Activated CD4-positive, alpha-beta T cell treated with anti-CD3 and anti-CD28 coated beads for 48 hours (primary cell): Measurements from ENCODE around the gene DCPS.
"Not testable (repeated sequence)": the region's sequence is repeated elsewhere in the genome, so short reads cannot be mapped to it uniquely, and the experiment has no call there.

Experiments used
- DNase-seq: peaks from one replicate; pipeline ENCODE4 v3.0.0-alpha.2; 2020

The DCPS gene

DNA sequence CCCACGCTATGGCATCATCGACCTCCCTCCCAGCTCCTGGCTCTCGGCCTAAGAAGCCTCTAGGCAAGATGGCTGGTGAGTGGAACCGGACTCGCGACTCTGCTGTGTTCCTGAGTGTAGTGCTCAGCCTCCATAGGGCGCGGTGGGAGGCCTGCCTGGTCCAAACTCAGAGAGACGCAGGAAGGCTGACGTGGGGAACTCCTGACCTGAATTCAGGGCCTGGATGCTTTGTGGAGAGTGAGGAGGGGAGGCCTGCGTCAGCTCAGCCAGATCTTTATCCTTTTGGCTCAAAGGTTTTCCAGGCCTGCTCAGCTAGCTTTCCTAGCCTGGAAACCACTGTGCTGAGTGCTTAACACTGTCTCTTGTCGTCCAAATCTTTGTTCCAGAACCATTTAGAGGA lies 13.0 kb upstream of the DCPS start:
- DNase-seq = no peak

DNA sequence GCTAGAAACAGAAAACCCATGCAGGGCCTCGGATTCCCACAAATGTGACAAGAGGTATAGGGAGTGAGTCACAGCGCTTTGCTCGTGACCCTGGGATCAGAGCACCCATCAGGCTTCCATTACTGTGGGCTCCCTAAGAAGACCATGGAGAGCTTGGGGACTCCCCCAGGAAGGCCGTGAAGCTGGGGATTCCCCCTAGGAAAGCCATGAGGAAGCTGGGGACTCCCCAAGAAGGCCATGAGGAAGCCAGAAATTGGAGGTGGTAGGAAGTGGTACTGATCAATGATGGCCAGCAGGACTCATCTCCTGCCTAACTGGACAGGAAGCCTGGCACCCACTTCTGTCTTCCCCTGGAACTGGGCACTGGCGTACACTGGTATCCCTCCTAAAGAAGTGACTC lies 10.1 kb upstream of the DCPS start:
- no peak for DNase-seq

DNA sequence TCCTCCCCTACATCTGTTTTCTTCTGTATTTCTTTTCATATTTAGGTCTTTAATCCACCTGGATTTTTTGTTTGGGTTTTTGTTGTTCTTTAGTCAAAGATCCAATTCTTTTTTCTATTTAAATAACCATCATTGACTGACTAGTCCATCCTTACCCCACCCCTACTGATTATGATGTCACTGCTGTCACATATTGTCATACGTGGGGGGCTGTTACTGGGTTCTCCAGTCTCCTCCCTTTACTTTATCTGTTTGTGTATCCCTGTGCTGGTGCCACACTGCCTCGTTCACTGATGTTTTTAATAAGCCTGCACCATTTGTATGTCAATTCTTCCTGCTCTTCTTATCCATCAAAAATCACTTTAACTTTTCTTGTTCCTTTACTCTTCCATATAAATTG lies 6.9 kb upstream of the DCPS start:
- DNase-seq = no peak

DNA sequence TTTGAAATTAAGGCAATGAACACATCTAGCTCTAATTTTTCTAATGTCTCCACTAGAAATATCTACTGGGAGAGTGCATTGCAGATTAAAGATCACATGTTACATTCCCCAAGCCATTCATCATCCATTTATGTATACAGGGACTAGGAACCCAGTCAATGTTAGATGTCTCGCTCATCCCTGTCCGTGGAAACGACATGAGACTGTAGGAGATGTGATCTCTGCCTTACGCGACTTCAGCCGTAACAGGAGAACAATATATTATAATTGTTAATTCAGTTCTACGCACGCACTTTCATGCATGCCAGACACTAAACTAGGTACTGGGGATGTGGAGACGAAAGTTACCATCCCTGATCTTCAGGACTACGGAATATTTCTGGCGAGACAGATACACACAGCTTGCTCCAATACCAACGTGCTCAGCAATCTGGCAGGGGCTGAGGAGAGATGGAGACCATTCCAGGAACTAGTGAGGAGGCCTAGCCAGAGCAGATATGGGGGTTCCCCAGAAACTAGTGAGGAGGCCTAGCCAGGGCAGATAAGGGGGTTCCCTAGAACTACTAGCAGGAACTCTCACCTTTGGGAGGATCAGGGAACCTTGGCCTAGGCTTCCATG lies 706 bp downstream of the DCPS start:
- DNase-seq = no peak

DNA sequence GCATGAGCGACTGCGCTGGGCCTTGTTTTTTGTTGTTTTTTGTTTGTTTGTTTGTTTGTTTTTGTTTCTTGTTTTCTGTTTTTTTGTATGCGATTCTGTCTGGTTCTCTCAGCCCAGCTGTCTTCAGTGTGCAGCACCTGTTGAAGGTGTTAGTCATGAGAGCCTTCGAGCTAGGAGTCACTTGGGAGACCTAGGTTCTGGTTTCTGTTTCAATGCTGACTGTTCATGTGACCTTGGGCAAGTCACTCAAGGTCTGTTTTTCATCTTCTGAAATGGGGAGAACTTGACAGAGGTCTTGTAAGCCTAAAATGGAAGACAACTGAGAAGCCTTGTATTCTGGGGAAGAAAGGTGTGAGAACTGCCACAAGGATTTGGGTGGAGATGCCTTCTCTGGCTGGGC lies 1.8 kb downstream of the DCPS start:
- no peak for DNase-seq

DNA sequence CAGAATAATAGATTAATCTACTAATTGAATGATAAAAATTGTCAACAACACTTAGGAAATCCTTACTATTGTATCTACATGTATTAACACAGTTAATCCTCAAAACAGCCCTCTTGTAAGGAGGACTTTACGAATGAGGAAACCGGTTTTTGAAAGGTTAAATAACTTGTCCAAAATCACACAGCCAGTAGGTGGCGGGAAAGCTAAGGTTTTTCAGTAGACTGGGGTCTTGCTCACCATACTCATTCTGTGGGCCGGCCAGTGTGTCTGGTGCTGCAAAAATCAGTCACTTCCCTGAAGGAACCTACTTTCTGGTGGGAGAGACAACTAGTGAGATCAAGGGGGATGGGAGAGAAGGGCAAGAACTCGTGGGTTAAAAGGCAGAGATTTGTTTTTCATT lies 3.8 kb downstream of the DCPS start:
- DNase-seq = peak; percentile 39

DNA sequence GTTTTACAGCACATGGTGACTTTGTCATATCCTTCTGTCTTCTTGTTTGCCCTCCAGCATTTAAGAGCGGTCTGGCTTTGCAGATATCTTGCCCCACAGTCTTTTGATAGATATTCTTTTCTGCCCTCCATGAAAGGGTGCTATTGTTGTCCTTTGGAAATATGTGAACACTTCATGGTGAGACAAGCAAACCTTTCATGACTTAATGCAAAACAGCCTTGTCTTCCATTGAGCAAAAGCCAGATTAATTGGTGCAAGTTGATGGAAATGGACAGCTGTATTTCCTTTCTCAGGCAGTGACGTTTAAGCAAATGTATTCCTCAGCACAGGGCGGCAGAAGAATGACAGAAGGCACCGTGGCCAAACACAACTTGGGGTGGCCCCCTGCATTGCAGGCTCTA lies 4.4 kb downstream of the DCPS start:
- DNase-seq = no peak

DNA sequence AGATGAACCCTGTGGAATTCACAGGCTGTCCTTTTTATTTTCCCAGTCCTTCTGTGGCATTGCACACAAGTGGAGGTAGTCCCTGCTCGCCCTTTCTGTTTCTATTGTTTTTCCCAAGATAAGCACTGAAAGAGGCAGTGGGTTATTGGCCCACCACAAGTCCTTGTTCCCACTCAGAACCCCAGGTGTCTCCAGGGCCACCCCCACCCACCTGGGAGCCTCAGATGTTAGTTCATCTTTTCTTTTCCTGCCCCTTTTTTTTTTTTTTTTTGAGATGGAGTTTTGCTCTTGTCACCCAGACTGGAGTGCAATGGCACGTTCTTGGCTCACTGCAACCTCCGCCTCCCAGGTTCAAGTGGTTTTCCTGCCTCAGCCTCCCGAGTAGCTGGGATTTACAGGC lies 4.9 kb downstream of the DCPS start:
- DNase-seq = not testable (repeated sequence)

DNA sequence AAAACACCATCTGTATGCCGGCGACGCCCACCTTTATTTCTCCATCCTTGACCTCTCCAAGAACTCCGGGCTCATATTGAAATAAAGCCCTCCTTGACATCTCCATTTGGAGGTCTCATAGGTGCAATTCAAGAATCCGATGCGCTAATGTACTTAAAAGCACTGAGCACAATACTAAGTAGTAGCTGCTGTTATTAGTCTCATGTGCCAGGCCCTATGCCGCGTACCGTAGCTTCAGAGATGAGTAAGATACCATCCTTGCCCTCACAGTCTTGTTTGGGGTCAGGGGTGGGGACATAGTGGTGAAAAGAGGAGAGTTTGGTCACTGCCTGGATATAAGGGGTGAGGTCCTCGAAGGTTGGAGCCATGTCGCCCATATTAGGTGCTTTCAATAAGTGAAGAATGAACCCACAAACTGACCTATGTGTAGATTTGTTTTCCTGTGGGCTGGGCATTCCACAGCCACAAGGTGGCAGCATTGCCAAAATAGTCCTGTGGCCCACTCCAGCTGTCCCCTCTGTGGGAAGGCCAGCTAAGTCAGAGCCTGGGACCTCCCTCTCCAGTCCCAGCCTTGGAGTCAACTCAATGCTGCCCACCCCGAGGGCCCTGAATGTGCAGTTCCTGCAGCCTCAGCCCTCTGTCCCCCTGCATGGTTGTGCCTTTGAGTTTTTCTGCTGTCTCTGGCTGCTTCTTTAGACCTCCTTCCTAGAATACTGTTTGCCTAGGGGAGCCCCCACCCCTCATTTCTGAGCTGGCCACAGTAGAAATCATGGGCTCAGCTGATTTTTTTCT lies 6.5 kb downstream of the DCPS start:
- DNase-seq = peak; percentile 71

DNA sequence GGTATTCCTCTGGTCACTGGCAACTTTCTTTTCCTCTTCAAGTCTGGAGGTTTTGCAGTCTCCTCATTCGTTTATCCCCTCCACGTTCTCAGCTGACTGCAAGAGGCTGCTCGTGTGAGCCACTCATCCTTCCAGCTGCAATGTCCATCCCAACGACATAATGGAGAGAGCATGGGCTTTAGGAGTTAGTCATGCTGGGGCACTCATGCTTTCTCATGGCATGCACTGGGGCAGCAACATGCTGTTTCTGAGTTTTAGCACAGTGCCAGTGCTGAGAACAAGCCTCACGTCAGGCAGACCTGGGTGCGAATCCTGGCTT lies 7.1 kb downstream of the DCPS start:
- DNase-seq = no peak

DNA sequence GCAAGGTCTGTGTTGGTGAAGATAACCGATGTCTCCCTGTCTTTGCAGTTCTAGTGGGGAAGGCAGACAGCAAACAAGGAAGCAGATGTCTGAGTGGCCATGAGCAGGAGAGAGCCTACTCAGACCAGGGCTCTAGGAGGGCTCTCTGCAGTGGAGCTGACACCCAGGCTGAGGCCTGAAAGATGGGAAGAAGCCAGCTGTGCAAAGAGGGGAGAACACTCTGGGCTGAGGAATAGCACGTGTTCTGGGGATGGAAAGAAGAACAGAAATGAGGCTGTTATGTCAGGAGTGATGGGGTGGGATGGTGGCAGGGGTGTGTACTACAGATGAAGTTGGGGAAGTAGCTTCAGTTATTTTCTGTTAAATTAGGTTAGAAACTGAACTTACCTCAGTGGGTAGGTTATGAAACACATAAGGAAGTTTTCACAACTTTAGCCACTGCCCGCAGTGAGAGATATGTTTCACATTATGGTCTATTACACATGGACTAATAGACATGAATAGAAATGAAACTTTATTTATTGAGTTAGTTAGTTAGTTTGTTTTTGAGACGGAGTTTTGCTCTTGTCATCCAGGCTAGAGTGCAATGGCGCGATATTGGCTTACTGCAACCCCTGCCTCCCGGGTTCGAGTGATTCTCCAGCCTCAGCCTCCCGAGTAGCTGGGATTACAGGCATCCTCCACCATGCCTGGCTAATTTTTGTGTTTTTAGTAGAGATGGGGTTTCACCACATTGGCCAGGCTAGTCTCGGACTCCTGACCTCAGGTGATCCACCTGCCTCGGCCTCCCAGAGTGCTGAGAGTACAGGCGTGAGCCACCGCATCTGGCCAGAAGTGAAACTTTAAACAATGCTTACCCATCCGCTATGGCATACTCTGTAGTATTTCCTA lies 7.8 kb downstream of the DCPS start:
- no peak for DNase-seq

DNA sequence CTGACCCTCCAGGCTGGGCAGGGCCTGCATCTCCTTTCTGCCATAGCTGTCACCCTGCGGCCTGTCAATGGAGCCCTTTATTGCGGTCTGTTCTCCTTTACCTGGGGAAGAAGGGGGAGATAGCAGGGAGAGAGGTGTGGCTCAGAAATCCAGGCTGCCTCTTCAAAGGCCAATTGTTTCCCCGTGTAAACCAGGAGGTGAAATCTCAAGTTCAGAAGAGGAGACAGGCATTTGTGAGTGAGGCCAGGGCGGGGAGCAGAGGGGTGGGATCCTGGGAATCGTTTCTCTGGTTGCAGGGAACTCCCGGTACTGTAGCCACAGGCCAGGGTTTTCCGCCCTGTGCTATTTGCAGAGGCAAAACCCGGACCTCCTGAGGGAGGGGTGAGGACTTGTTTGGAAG lies 9.1 kb downstream of the DCPS start:
- no peak for DNase-seq

DNA sequence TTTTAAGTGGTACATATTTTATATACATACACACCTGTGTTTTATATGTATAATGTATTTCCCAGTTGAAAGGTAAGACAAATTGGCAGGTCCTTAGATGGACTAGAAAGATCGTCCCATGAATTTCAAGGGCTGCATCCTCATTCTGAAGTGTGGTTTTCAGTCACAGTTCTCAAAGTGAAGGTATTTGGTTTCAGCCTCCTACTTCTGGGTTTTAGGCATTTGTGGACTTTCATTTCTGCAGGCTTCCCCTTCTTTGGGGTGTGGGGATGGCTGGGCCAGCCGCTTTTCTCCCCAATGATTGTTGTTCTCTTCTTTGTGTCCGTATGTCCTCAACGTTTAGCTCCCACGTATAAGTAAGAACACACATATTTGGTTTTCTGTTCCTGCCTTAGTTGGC lies 10.0 kb downstream of the DCPS start:
- DNase-seq = no peak

DNA sequence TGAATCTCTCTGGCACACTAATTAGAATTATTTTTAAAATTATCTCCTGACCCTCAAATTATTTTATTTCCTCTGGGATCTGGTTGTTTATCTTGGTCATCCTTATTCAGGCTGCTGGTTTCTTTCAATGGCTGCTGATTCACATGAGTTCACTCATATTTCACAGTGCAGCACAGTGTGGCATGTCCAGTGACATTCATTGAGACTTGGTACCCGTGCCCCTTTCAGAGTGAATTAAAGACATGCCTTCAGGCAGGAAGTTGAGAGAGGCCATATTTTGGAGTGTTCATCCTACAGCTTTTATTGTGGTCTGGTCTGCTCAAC lies 13.5 kb downstream of the DCPS start:
- DNase-seq = no peak

DNA sequence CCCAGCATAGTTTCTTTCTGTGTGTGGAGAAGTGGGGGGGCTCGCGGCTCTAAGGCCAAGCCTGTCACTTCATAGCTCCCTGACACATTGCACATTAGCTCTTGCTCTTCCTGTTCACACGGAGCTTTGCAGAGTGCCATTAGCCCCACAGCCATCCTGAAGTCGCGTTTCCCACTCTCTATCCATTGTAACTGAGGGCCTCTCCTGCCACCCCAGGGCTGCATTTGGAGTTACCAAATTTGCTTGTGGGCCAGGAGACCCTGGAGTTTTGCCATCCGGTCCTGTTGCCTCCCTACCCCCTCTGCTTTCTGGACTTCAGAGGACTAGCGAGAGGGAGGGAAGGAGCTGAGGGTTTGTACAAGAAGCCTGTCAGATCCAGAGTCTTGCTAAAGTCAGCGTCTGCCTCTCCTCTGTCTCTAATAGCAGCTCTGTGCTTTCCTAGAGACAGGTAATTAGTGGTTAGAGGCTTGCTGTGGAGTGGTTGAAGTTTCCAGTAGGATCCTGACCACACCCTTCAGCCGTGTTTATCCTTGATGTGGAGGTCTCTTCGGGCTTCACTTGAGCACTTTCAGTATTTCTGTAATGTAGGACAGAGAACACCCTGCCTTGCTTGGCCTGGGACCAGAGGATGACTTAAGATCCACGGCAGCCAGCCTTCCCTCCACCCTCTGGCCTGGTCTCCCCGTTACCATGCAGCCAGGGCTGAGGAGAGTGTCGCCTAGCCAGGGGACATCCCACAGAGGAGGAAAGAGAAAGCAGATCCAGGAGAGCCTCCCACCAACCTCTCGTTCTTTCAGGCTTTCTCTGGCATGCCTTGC lies 14.1 kb downstream of the DCPS start:
- peak; percentile 45 for DNase-seq

DNA sequence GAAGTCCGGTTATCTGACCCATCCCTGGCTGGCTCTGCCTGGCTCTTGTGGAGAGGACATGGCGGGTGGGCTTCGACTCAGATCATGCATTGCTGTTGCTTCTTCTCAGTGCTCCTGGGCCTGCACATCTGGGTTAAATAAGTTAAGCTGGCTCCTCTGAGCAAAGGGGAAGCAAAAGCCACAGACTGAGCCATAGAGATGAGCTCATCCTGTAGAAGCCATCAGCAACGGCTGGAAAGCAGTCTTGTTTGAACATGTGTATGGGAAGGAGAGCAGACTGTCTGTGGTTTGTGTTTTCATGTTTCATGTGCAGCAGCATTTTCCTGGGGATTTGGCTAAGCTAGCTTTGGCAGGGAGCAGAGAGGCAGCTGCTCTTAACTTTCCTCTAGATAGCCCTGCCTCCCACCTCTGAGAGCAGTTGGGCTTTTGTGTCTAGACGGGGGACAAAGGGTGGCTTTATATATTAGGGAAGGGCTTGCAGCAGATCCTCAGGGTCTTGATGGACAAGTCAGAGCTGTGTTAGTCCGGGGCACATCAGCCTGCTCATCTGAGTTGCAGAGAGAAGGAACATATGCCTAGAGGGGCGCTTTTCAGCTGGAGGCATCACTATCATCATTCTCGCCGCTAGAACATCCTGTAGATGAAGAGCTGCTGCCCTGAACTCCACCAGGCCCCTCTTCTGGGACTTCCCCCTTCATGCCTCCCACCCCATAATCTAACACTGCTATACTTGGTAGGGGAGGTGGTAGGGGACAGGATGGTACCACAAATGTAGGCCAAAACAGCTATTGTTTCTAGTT lies 14.9 kb downstream of the DCPS start:
- DNase-seq = peak; percentile 38

DNA sequence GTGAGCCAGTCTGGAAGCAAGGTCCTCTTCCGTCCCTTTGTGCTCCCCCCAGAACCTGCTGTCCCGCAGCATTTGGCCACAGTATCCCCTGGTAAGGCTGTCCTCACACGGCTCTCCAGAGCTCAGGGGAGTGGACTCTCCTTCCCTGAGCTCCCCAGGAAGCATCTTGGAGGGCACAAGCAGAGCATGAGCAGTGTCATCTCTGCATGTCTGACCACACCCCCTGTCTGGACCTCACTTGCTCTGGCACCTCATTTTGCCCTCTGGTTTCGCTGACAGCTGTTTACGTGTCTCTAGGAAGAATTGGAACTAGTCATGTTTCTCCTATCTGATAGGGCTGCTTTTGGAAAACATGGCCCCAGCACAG lies 15.5 kb downstream of the DCPS start:
- DNase-seq = no peak

DNA sequence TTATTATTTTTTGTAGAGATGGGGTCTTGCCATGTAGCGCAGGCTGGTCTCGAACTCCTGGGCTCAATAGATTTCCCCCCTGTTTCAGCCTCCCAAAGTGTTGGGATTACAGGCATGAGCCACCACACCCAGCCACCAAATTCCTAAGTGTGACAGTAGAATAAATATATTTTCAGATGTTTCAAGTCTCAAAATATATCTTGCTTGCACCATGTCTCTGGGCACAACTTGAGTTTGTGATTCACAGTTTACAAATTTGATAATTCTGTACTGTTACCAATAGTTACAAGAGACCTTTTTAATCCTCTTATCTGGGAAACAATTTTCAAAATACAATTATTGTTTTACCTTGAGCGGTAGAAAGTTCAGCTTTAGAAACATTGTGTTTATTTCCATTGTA lies 19.1 kb downstream of the DCPS start:
- no peak for DNase-seq

DNA sequence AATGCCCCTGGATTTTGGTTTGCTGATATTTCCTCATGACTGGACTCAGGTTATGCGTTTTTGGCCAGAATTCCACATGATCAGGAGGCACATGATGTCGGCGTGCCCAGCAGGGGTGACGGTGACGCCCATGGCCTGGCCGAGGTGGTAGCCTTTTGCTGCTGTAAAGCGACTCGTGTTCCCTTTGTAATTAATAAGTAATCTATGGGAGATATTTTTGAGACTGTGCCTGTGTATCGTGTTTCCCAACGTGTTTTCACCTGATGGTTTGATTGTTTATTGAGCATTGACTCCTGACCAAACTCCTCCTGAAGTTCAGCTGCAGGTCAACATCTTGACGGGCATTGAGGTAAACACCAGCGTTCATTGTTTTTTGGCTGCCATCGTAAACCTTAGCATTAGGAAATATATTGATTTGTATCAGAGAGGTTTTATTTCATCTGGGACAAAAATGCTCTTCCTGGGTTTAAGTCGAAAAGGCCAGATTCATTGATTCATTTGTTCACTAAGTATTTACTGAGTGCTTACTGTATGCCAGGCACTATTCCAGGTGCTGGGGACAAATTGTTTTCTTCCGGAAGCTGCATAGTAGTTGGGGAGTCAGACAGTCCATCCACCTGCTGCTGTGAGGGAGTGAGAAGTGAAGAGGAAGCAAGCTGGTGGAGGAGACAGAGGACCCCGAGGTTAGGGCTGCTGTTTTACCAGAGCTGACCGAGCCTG lies 23.6 kb downstream of the DCPS start:
- no peak for DNase-seq

DNA sequence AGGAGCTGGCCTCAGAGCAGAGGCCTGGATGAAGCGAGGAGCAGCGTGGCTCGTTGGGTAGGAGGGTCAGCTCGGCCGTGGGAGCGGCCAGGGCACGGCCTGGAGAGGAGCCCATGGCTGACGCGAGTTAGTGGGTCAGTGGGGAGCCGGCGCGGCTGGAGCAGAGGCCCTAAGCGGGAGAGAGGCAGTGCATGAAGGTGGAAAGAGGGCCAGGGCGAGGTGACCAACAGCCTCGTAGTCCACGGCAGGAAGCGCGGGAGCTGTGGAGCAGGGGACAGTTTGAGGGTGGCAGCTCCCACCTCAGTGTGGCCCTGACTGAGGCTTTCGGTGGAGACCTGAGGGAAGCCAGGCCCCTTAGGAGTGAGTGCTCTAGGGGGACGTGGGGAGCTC lies 24.1 kb downstream of the DCPS start:
- no peak for DNase-seq

DNA sequence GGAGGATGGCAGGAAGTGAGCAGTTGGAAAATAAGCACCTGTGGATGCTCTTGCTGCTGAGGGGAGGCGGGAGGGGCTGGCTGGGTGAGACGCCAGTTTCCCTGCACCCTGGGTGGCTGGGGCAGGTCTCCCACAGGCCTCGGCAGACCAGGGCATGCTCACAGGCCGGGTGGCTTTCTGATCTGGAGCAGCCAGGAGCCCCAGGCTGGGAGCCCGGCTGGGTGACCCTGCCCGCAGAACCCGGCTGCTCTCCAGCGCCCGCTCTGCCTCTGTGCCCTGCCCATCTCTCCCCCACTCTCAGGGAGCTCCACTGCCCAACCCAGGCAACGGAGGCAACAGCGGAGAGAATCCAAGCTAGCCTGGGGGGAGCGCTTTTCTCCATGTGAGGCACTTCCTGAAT lies 24.6 kb downstream of the DCPS start:
- no peak for DNase-seq
